Right kidney (tissue), 1 donor: ENCODE results near the gene CCDC93.

Experiments used
- DNase-seq: peaks from one replicate; pipeline ENCODE4 v3.0.0-alpha.2; 2016

The CCDC93 gene

GRCh38 chr2:117917223-117917917 is 96.5 kb downstream of the CCDC93 start:
- DNase-seq: no peak

GRCh38 chr2:117902933-117903332 is 110.9 kb downstream of the CCDC93 start:
- DNase-seq: no peak

GRCh38 chr2:117888897-117889296 is 125.0 kb downstream of the CCDC93 start:
- no peak for DNase-seq

- DNase-seq: no peak
Observed at GRCh38 chr2:117885308-117885707, 128.6 kb downstream of the CCDC93 start.

GRCh38 chr2:117879003-117879402 is 134.9 kb downstream of the CCDC93 start:
- no peak for DNase-seq

- no peak for DNase-seq
Observed at GRCh38 chr2:117875786-117876185, 138.1 kb downstream of the CCDC93 start.
